GM12878 (cell line): ENCODE data around the gene HESX1. TPM values are rescaled to one million over a fixed set of nuclear protein-coding genes. Genes with fewer than 3 reads are reported as not detected.

Source experiments
- ATAC-seq: fragments of 200-7000 bp; cut with Tn5 transposase; 3 replicates; pipeline ENCODE4 v1.9.1; 2020; ENCODE audit warnings: mild to moderate bottlenecking, moderate library complexity
- BruUV-seq: library from RNA; stranded (reverse); fragments of 400-500 nt; replicated peaks from 2 replicates; lab custom pipeline; 2021; lab: Mats Ljungman, UMichigan
- CTCF ChIA-PET: fragments of 300-600 bp; sonication (Branson Sonifier 250); formaldehyde crosslinking; extraction: SDS; loops from one replicate; lab custom pipeline; 2021; ENCODE audit warnings: inconsistent platforms; lab: Yijun Ruan, JAX
- POLR2A ChIA-PET: fragments of 350-600 bp; formaldehyde crosslinking; extraction: SDS; loops from one replicate; lab custom pipeline; 2021; ENCODE audit warnings: inconsistent platforms; lab: Charles Lee
- RAD21 ChIA-PET: fragments of 300-600 bp; sonication (Branson Sonifier 250); formaldehyde crosslinking; loops from one replicate; lab custom pipeline; 2023; ENCODE audit warnings: antibody characterized with exemption; ENCODE audit not compliant: unreplicated experiment; lab: Charles Lee
- SMC1A ChIA-PET: fragments of 300-600 bp; sonication (Branson Sonifier 250); formaldehyde crosslinking; loops from one replicate; lab custom pipeline; 2023; ENCODE audit not compliant: unreplicated experiment, uncharacterized antibody; lab: Charles Lee
- DNase-seq: peaks from one replicate; pipeline ENCODE4 v3.0.0-alpha.2; 2011; ENCODE audit warnings: low read depth, low spot score
- FAIRE-seq: peaks from 3 replicates; lab custom pipeline; 2011; peaks lifted over from hg19 to GRCh38; lab: Jason Lieb, UNC
- H2AFZ ChIP-seq: 2 replicates; pipeline ENCODE4 v1.6.0; 2011; ENCODE audit warnings: low read depth, low read length, control low read depth; ENCODE audit not compliant: control insufficient read depth
- H3K27ac ChIP-seq: 2 replicates; pipeline ENCODE4 v1.5.1; 2011; ENCODE audit warnings: control low read depth; ENCODE audit not compliant: control insufficient read depth, insufficient read depth
- H3K27me3 ChIP-seq, 2 experiments: replicated peaks in 1 of 2; 2 replicates each; pipeline versions ENCODE4 v1.6.0 to v1.6.1; 2011; ENCODE audit warnings: low read length in 1 of 2; ENCODE audit not compliant: control insufficient read depth in 2 of 2, insufficient read depth in 2 of 2
- H3K36me3 ChIP-seq, 2 experiments: 2 replicates each; pipeline ENCODE4 v1.5.1; 2011; ENCODE audit warnings: low read length in 1 of 2; ENCODE audit not compliant: control insufficient read depth in 2 of 2, insufficient read depth in 2 of 2
- H3K4me1 ChIP-seq: 2 replicates; pipeline ENCODE4 v1.6.1; 2011; ENCODE audit warnings: mild to moderate bottlenecking, low read length, moderate library complexity, mixed read lengths; ENCODE audit not compliant: control insufficient read depth, insufficient read depth
- H3K4me2 ChIP-seq: 2 replicates; pipeline ENCODE4 v1.6.0; 2011; ENCODE audit warnings: control low read depth; ENCODE audit not compliant: control insufficient read depth, insufficient read depth
- H3K4me3 ChIP-seq: fragments of 200-600 bp; sonication (generic); 2 replicates; pipeline ENCODE4 v1.5.1; 2016
- H3K79me2 ChIP-seq: 2 replicates; pipeline ENCODE4 v1.6.0; 2011; ENCODE audit warnings: low read length; ENCODE audit not compliant: control insufficient read depth, insufficient read depth
- H3K9ac ChIP-seq: 2 replicates; pipeline ENCODE4 v1.8.0; 2011; ENCODE audit warnings: low read length, control low read depth, mixed read lengths; ENCODE audit not compliant: control insufficient read depth, insufficient read depth
- H3K9me3 ChIP-seq: replicated peaks from 3 replicates; pipeline ENCODE4 v1.5.1; 2011; ENCODE audit warnings: mild to moderate bottlenecking, low read length; ENCODE audit not compliant: control insufficient read depth, insufficient read depth
- H4K20me1 ChIP-seq: 2 replicates; pipeline ENCODE4 v1.6.0; 2011; ENCODE audit not compliant: control insufficient read depth, insufficient read depth
- CHD4 ChIP-seq: fragments of 200-600 bp; sonication (generic); IDR thresholded peaks from 2 replicates; pipeline ENCODE4 v1.6.1; 2016; ENCODE audit warnings: mild to moderate bottlenecking
- EED ChIP-seq: sonication (generic); IDR thresholded peaks from 2 replicates; pipeline ENCODE4 v1.6.1; 2016; ENCODE audit warnings: antibody characterized with exemption, low read depth
- FOS ChIP-seq: IDR thresholded peaks from 3 replicates; pipeline ENCODE4 v1.6.1; 2011; ENCODE audit warnings: borderline replicate concordance; ENCODE audit not compliant: insufficient read length; ENCODE audit errors: extremely low read depth
- GATAD2B ChIP-seq: fragments of 450-650 bp; conservative IDR thresholded peaks from 2 replicates; pipeline ENCODE4 v1.6.1; 2017; ENCODE audit warnings: low read depth, mild to moderate bottlenecking, moderate library complexity
- HSF1 ChIP-seq: fragments of 150-350 bp; IDR thresholded peaks from 2 replicates; pipeline ENCODE4 v1.6.1; 2014; ENCODE audit warnings: mild to moderate bottlenecking, low read depth, low read length
- JUNB ChIP-seq: IDR thresholded peaks from 2 replicates; pipeline ENCODE4 v1.6.1; 2016; ENCODE audit warnings: antibody characterized with exemption, mild to moderate bottlenecking
- PRDM15 ChIP-seq: fragments of 450-650 bp; formaldehyde crosslinking; IDR thresholded peaks from 2 replicates; pipeline ENCODE4 v1.4.0; 2020; ENCODE audit warnings: mild to moderate bottlenecking, moderate library complexity
- RUNX3 ChIP-seq: IDR thresholded peaks from 2 replicates; pipeline ENCODE4 v1.6.1; 2012; ENCODE audit warnings: low read length, inconsistent platforms
- SREBF1 ChIP-seq: IDR thresholded peaks from 2 replicates; pipeline ENCODE4 v1.6.1; 2012; ENCODE audit warnings: mild to moderate bottlenecking, low read length
- TCF7 ChIP-seq: IDR thresholded peaks from 2 replicates; pipeline ENCODE4 v1.6.1; 2014; ENCODE audit warnings: antibody characterized with exemption, borderline replicate concordance
- WGBS: methylation state at CpG from one replicate; pipeline ENCODE4 v1.1.6; 2016; ENCODE audit warnings: low lambda C conversion rate; ENCODE audit not compliant: insufficient replicate concordance, insufficient coverage; ENCODE audit errors: missing lambda C conversion rate; 5-methylcytosine and 5-hydroxymethylcytosine counted together
- in situ Hi-C: fragments of 300-500 bp; cut with MboI; formaldehyde crosslinking; loops from 9 replicates; pipeline ENCODE4 v1.14.3; 2018; ENCODE audit warnings: mixed read lengths
- intact Hi-C: fragments of 100-400 bp; cut with micrococcal nuclease; formaldehyde crosslinking; loops from one replicate; pipeline ENCODE4 v1.14.2; 2022; ENCODE audit not compliant: unreplicated experiment
- polyA plus RNA-seq, 11 experiments: library from polyadenylated mRNA; depleted of rRNA in 4 of 11; unstranded in 6 of 11; stranded (reverse) in 5 of 11; fragments of >200 nt; fragmentation: Nextera tagmentation in 4 of 11; fragmentation: Illumina TruSeq in 1 of 11; extraction: Ambion mirVana in 4 of 11; extraction: Trizol in 1 of 11; gene quantifications; 1 replicate in 1 of 11; 2 replicates in 10 of 11; pipeline versions ENCODE4 v1.2.1 to v1.2.3, GENCODE V29; 2011 to 2016; ENCODE audit warnings: inconsistent platforms in 2 of 11, missing spikeins in 2 of 11, low read depth in 1 of 11
- total RNA-seq, 4 experiments: library from RNA; depleted of rRNA in 3 of 4; stranded (reverse); fragments of >200 nt in 3 of 4; fragmentation: Illumina TruSeq in 1 of 4; extraction: Trizol in 1 of 4; gene quantifications; 2 replicates each; pipeline versions ENCODE4 v1.2.1 to v1.2.3, GENCODE V29; 2013 to 2021

The HESX1 gene
- total and polyA plus RNA-seq, 10 of the 15 experiments (the other 5 are each of a cell fraction or from before 2014, with no cell fraction given) = 2.5 to 5.9 (median 4.3) TPM

GRCh38 chr3:57163751-57164150, 36.0 kb downstream of the HESX1 start:
- ChIA-PET POLR2A (no interaction called here), SMC1A (no interaction called here), CTCF (no interaction called here), RAD21 (interaction anchor here (1.0 kb wide), 1 partner anchor 33 kb away, joined by 3 read pairs; no protein-coding TSS in a partner anchor)
- Histone ChIP-seq H2AFZ (no peak overlapping the region), H3K4me3 (no peak overlapping the region), H3K27ac (no peak overlapping the region), H3K9me3 (no peaks in the 10 kb centered on the region), H3K79me2 (no peaks in the 10 kb centered on the region), H3K27me3 (peaks cover 15 to 21% of the 10 kb centered on the region in 2 experiments), H3K9ac (no peak overlapping the region), H3K4me1 (no peaks in the 10 kb centered on the region), H3K36me3 (no peaks in the 10 kb centered on the region), H4K20me1 (no peaks in the 10 kb centered on the region), H3K4me2 (no peak overlapping the region)
- 9% methylated on average over 7 of the region's 8 CpGs for WGBS
- intact Hi-C loops = loop anchor here (10.0 kb wide), 1 partner anchor 169 kb away; no protein-coding TSS in a partner anchor
- FAIRE-seq = no peak
- ATAC-seq = 0 out of 3 replicates have a peak, but pooled peaks have one; percentile 6
- BruUV-seq = no TSS peak
- in situ Hi-C loops = no loop called here
- TF ChIP-seq SREBF1 (no peak), FOS (no peak), TCF7 (no peak), EED (no peak), RUNX3 (no peak), GATAD2B (no peak), JUNB (no peak), CHD4 (no peak)
- DNase-seq = no peak

GRCh38 chr3:57161915-57162314, 37.9 kb downstream of the HESX1 start:
- Histone ChIP-seq H3K4me3 (no peak overlapping the region), H3K36me3 (no peaks in the 10 kb centered on the region), H3K9me3 (no peaks in the 10 kb centered on the region), H3K9ac (no peak overlapping the region), H3K27ac (no peak overlapping the region), H3K4me2 (no peak overlapping the region), H4K20me1 (no peaks in the 10 kb centered on the region), H2AFZ (no peak overlapping the region), H3K4me1 (no peaks in the 10 kb centered on the region), H3K79me2 (no peaks in the 10 kb centered on the region), H3K27me3 (peaks cover 15 to 21% of the 10 kb centered on the region in 2 experiments)
- intact Hi-C loops = loop anchor here (10.0 kb wide), 1 partner anchor 167 kb away; no protein-coding TSS in a partner anchor
- ChIA-PET RAD21 (no interaction called here), SMC1A (interaction anchor here (0.7 kb wide), 1 partner anchor 219 kb away, joined by 3 read pairs; no protein-coding TSS in a partner anchor), POLR2A (no interaction called here), CTCF (interaction anchor here (1.2 kb wide), 1 partner anchor 166 kb away, joined by 3 read pairs; no protein-coding TSS in a partner anchor)
- WGBS = 0% methylated on average over 1 of the region's 1 CpG
- no TSS peak for BruUV-seq
- in situ Hi-C loops = no loop called here
- TF ChIP-seq HSF1 (no peak), PRDM15 (CRISPR knock-in tag) (no peak)
- DNase-seq (no peak), FAIRE-seq (no peak), ATAC-seq (0 out of 3 replicates have a peak, but pooled peaks have one; percentile 5)
